Measurements from ENCODE around the gene SLC29A2. TPM values are rescaled to one million over a fixed set of nuclear protein-coding genes. Genes with fewer than 3 reads are reported as not detected.

SLC29A2 gene
- total RNA-seq, 4 donors from 2014 or later, result 7.5 to 32.4 (median 14.4) TPM

DNA sequence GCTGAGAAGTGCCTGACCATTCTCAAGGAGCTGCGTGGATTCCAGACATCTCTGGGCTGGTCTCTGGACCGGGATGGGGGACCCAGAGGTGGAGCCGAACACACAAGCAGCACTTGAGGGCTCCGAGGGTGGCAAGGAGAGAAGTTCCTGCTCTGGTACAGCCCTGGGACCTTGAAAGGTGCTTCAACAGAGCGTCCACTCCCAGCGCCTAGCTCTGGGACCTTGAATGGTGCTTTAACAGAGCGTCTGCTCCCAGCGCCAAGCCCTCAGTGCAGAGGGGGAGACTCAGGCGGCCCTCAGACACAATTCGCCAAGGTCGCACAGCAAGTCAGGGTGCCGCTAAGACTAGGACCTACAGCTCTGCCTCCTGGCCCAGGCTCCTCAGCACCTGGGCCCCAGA lies 38.6 kb upstream of the SLC29A2 start:
- Histone ChIP-seq H3K9me3 (no peaks in the 10 kb centered on the region), H3K36me3 (no peaks in the 10 kb centered on the region), H3K27me3 (peaks cover 35% of the 10 kb centered on the region), H3K4me1 (peaks cover 0 to 18% (median 9%) of the 10 kb centered on the region in 4 donors), H3K27ac (peak overlapping the region; percentile 66 to 87 (median 82)), H3K4me3 (peak overlapping the region in 1 of 4 donors; percentile 2)
- no peak for DNase-seq
- no peak for TF ChIP-seq EP300 (IDR thresholded peaks at IDR 0.05; ENCODE audit: low read depth)
- no peak for TF ChIP-seq POLR2A (IDR thresholded peaks at IDR 0.05)
- TF ChIP-seq POLR2AphosphoS5 (IDR thresholded peaks at IDR 0.05), result no peak
- TF ChIP-seq, protein P1, sequence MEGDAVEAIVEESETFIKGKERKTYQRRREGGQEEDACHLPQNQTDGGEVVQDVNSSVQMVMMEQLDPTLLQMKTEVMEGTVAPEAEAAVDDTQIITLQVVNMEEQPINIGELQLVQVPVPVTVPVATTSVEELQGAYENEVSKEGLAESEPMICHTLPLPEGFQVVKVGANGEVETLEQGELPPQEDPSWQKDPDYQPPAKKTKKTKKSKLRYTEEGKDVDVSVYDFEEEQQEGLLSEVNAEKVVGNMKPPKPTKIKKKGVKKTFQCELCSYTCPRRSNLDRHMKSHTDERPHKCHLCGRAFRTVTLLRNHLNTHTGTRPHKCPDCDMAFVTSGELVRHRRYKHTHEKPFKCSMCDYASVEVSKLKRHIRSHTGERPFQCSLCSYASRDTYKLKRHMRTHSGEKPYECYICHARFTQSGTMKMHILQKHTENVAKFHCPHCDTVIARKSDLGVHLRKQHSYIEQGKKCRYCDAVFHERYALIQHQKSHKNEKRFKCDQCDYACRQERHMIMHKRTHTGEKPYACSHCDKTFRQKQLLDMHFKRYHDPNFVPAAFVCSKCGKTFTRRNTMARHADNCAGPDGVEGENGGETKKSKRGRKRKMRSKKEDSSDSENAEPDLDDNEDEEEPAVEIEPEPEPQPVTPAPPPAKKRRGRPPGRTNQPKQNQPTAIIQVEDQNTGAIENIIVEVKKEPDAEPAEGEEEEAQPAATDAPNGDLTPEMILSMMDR (IDR thresholded peaks at IDR 0.05), result no peak
- WGBS, 2 donors (ENCODE audit: low coverage in 1 of 2), result 78% methylated on average over 11 of the region's 12 CpGs; no CpG with 5 or more reads in 1 of the 2 donors
- in situ Hi-C loops (cut with MboI; ENCODE audit: low pct_ligation_motif_present in 1 of 4, low pct_unique_long_range_greater_than_20kb in 1 of 4, low sequenced_read_pairs in 3 of 4), result loop anchor here in 1 of 4 donors (25.0 kb wide), 1 partner anchor 427 kb away; the partner anchor contains the start of gene RCE1
- intact Hi-C loops (cut with DNase I; ENCODE audit: low total_unique reads), result no loop called here

DNA sequence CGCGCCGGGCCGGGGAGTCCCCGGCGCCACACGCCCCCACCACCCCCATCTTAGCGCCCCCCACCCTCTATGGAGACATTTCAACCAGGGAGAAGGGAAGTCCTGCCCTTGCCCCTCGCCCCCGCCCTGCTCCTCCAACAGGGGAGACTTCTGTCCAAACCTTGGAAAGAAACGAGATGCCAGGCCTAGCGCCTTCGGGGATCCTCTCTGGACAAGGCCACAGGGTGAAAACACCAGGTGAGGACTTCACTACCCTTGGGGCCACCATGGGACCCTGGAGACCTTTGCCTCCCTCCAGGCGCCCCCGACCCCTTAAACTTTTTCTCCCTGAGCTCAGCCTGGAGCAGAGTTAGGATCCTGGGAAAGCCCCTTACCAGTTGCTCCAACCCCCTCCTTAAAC lies 37.7 kb upstream of the SLC29A2 start:
- in situ Hi-C loops (cut with MboI; ENCODE audit: low pct_ligation_motif_present in 1 of 4, low pct_unique_long_range_greater_than_20kb in 1 of 4, low sequenced_read_pairs in 3 of 4), result loop anchor here in 2 of 4 donors (5.0 to 25.0 kb wide), 4 partner anchors 156 to 428 kb away; partner anchors contain the start of genes CTSF (in 1 of the 2) and RCE1 (in 1 of the 2)
- intact Hi-C loops (cut with DNase I; ENCODE audit: low total_unique reads), result no loop called here

DNA sequence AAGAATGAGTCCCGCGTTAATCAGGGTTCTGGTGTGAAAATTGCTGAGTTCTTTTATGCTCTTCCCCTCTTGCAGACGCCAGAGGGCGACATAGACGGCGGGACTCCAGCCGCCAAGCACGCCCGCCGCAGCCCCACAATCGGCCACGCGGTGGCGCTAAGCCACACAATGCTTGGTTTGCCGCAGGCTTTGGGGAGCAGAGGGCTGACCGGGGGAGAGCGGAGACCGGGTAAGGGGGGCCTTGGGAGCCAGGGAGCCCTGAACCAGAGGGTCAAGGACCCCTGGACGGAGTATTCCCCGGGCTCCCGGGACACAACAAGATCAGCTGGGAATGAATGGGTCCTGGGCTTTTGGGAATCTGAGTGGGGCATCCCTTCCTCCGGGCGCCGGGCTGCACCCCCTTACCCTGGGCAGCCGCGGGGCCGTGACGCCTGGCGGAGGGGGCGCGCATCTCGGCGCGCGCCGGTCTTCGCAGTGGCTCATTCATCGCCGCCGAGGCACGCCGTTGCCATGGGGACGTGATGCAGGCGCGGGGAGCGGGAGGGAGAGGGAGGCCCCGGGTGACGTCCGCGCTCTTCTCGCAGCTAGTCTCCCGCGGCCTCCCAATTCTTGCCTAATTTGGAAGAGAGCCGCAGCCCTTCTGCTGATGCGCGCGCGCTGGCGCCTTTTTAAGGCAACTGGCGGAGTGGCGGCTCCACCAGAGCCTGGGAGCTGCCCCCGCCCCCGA lies 37.1 kb upstream of the SLC29A2 start:
- peak; percentile 90 for DNase-seq
- H3K4me3 ChIP-seq, result peak overlapping the region in 3 of 4 donors; percentile 26 to 53 (median 31)
- peaks cover 24% of the 10 kb centered on the region for H3K27me3 ChIP-seq
- WGBS, 2 donors (ENCODE audit: low coverage in 1 of 2), result 0 to 1% methylated on average over 2 to 59 of the region's 63 CpGs
- peak overlapping the region; percentile 66 to 87 (median 82) for H3K27ac ChIP-seq
- H3K36me3 ChIP-seq, result no peaks in the 10 kb centered on the region
- TF ChIP-seq EP300 (IDR thresholded peaks at IDR 0.05; ENCODE audit: low read depth), result peak; percentile 47
- TF ChIP-seq, protein P1 (IDR thresholded peaks at IDR 0.05), result peak; percentile 99 to 100 (median 100)
- TF ChIP-seq POLR2AphosphoS5 (IDR thresholded peaks at IDR 0.05), result peak in 2 of 3 donors; percentile 16 to 27
- TF ChIP-seq POLR2A (IDR thresholded peaks at IDR 0.05), result no peak
- in situ Hi-C loops (cut with MboI; ENCODE audit: low pct_ligation_motif_present in 1 of 4, low pct_unique_long_range_greater_than_20kb in 1 of 4, low sequenced_read_pairs in 3 of 4) (loop anchor here in 2 of 4 donors (5.0 to 25.0 kb wide), 4 partner anchors 156 to 429 kb away; partner anchors contain the start of genes CTSF (in 1 of the 2) and RCE1 (in 1 of the 2)), intact Hi-C loops (cut with DNase I; ENCODE audit: low total_unique reads) (loop anchor here (1.0 kb wide), 1 partner anchor 21 kb away; no protein-coding TSS in a partner anchor)
- H3K9me3 ChIP-seq, result no peaks in the 10 kb centered on the region
- H3K4me1 ChIP-seq, result peaks cover 0 to 18% (median 9%) of the 10 kb centered on the region in 4 donors

More for the DNA sequence above, 37.7 kb upstream of the SLC29A2 start:
- WGBS, 2 donors (ENCODE audit: low coverage in 1 of 2), result 25% methylated on average over 12 of the region's 15 CpGs; no CpG with 5 or more reads in 1 of the 2 donors
- no peaks in the 10 kb centered on the region for H3K36me3 ChIP-seq
- DNase-seq, result no peak
- TF ChIP-seq EP300 (IDR thresholded peaks at IDR 0.05; ENCODE audit: low read depth), result no peak
- TF ChIP-seq, protein P1 (IDR thresholded peaks at IDR 0.05), result no peak
- H3K27me3 ChIP-seq, result peaks cover 30% of the 10 kb centered on the region
- H3K9me3 ChIP-seq, result no peaks in the 10 kb centered on the region
- H3K4me1 ChIP-seq, result peaks cover 0 to 18% (median 9%) of the 10 kb centered on the region in 4 donors
- H3K27ac ChIP-seq, result peak overlapping the region; percentile 66 to 87 (median 82)
- H3K4me3 ChIP-seq, result peak overlapping the region in 3 of 4 donors; percentile 26 to 53 (median 31)

DNA sequence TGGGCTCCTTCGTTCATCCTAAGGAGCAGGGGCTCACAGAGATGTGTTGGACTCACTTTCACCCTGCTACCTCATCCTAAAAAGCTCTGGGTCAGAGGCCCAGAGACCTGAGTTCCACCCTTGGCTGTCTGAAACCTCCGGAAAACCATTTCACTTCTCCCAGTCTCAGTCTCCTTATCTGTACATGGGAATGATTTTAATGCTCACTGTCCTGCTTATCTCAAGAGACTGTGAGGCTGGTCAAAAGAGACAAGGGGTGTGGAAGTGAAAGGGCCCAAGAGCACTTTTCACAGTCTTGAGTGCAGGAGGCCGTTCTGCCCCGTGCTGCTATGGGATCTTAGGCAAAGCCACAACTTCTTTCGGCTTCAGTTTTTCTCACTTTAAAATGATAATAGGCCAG lies 36.1 kb upstream of the SLC29A2 start:
- 57 to 69% methylated on average over 1 to 4 of the region's 5 CpGs for WGBS, 2 donors (ENCODE audit: low coverage in 1 of 2)
- intact Hi-C loops (cut with DNase I; ENCODE audit: low total_unique reads), result loop anchor here (1.0 kb wide), 1 partner anchor 22 kb away; no protein-coding TSS in a partner anchor

More for the DNA sequence above, 36.1 kb upstream of the SLC29A2 start:
- Histone ChIP-seq H3K27ac (no peak overlapping the region), H3K27me3 (peaks cover 29% of the 10 kb centered on the region), H3K4me3 (no peak overlapping the region), H3K9me3 (no peaks in the 10 kb centered on the region), H3K36me3 (no peaks in the 10 kb centered on the region), H3K4me1 (peaks cover 0 to 18% (median 9%) of the 10 kb centered on the region in 4 donors)
- TF ChIP-seq EP300 (IDR thresholded peaks at IDR 0.05; ENCODE audit: low read depth), result no peak
- TF ChIP-seq, protein P1 (IDR thresholded peaks at IDR 0.05), result no peak
- TF ChIP-seq POLR2AphosphoS5 (IDR thresholded peaks at IDR 0.05), result no peak
- TF ChIP-seq POLR2A (IDR thresholded peaks at IDR 0.05), result no peak
- in situ Hi-C loops (cut with MboI; ENCODE audit: low pct_ligation_motif_present in 1 of 4, low pct_unique_long_range_greater_than_20kb in 1 of 4, low sequenced_read_pairs in 3 of 4), result loop anchor here in 2 of 4 donors (5.0 to 25.0 kb wide), 4 partner anchors 157 to 430 kb away; partner anchors contain the start of genes CTSF (in 1 of the 2) and RCE1 (in 1 of the 2)
- no peak for DNase-seq

All from transverse colon (tissue), 4 donors.